SK-N-MC (cell line): Measurements from ENCODE around the gene ARCN1.

Experiments
- EZH2 ChIP-seq: fragments of 200-600 bp; sonication (generic); IDR thresholded peaks from one replicate; pipeline ENCODE4 v1.6.1; 2017; ENCODE audit warnings: antibody characterized with exemption
- FOXP2 ChIP-seq: optimal IDR thresholded peaks from 2 replicates; pipeline ENCODE3; 2011; ENCODE audit warnings: mild to moderate bottlenecking, moderate library complexity; ENCODE audit not compliant: insufficient read depth; ENCODE audit errors: extremely low read length, control extremely low read depth
- POLR2AphosphoS5 ChIP-seq: IDR thresholded peaks from 2 replicates; pipeline ENCODE4 v1.6.1; 2012; ENCODE audit warnings: mild to moderate bottlenecking, low read depth, low read length, borderline replicate concordance

GRCh38 chr11:118544010-118544646 lies 28.1 kb upstream of the ARCN1 start:
- TF ChIP-seq POLR2AphosphoS5 = no peak
- TF ChIP-seq FOXP2 = no peak
- no peak for TF ChIP-seq EZH2
